Bronchial epithelial cell (primary cell): ENCODE results near the gene PSEN1. TPM values are rescaled to one million over a fixed set of nuclear protein-coding genes. Genes with fewer than 3 reads are reported as not detected.
"Not testable (repeated sequence)": the region's sequence is repeated elsewhere in the genome, so short reads cannot be mapped to it uniquely, and the experiment has no call there.

Experiments used
- DNase-seq: peaks from one replicate; pipeline ENCODE4 v3.0.0-alpha.2; 2010; ENCODE audit warnings: low read depth
- FAIRE-seq: peaks from 2 replicates; lab custom pipeline; 2011; peaks lifted over from hg19 to GRCh38; lab: Jason Lieb, UNC
- H3K27me3 ChIP-seq: 2 replicates; pipeline ENCODE4 v1.5.1; 2011; ENCODE audit warnings: low read length; ENCODE audit not compliant: control insufficient read depth, insufficient read depth
- H3K36me3 ChIP-seq: 2 replicates; pipeline ENCODE4 v1.5.1; 2011; ENCODE audit warnings: low read length; ENCODE audit not compliant: control insufficient read depth, insufficient read depth
- H3K4me3 ChIP-seq: 2 replicates; pipeline ENCODE4 v1.5.1; 2011; ENCODE audit warnings: mild to moderate bottlenecking, low read depth, low read length, control low read depth
- CTCF ChIP-seq: IDR thresholded peaks from 2 replicates; pipeline ENCODE4 v1.5.1; 2011; ENCODE audit warnings: mild to moderate bottlenecking, moderate library complexity, low read length, control low read depth, inconsistent platforms; ENCODE audit not compliant: insufficient read depth, severe bottlenecking
- total RNA-seq: library from RNA; depleted of rRNA; stranded (reverse); fragments of >200 nt; gene quantifications from 2 replicates; pipeline ENCODE4 v1.2.1, GENCODE V29; 2014

PSEN1 gene
- total RNA-seq, 1 donor from 2014 or later: 86.1 TPM

- DNase-seq (peak; percentile 65), FAIRE-seq (no peak)
- peaks cover 21% of the 10 kb centered on the region for H3K36me3 ChIP-seq
- no peaks in the 10 kb centered on the region for H3K27me3 ChIP-seq
- no peak for TF ChIP-seq CTCF
- no peak overlapping the region for H3K4me3 ChIP-seq
These were observed 30.1 kb downstream of the PSEN1 start for GRCh38 chr14:73166399-73166798.

DNA sequence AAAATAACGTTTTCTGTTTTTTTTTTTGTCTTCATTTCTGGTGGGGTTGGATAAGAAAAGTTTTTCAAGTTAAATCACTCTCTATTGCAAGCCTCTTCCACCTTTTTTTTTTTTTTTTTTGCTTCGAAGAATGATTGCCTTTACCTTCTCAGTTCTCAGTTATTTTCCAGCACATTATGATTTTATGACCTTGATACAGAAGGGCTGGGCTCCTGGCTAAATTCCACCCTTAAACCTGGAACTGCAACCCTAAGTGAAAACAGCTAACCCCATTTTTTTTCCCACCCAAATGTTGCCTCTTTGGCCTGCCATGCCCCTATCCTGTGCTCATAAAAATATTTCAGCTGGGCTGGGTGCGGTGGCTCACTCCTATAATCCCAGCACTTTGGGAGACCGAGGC is 31.4 kb downstream of the PSEN1 start:
- no peak overlapping the region for H3K4me3 ChIP-seq
- H3K27me3 ChIP-seq: no peaks in the 10 kb centered on the region
- peaks cover 21% of the 10 kb centered on the region for H3K36me3 ChIP-seq
- FAIRE-seq: no peak
- DNase-seq: no peak
- TF ChIP-seq CTCF: no peak

DNA sequence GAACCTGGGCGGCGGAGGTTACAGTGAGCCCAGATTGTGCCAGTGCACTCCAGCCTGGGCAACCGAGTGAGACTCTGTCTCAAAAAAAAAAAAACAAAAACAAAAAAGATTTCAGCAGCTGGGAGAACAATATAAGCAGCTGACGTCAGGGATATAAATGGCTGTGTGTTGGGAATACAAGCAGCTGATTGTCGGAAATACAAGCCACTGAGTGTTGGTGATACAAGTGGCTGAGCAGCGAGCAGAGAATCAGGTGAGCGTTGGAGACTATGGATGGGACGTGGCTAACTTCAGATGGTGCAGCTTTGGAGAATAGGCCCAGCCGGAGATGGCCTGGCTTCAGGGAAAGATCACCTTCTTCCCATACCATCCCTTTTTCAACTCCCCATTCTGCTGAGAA is 32.0 kb downstream of the PSEN1 start:
- no peaks in the 10 kb centered on the region for H3K27me3 ChIP-seq
- no peak for TF ChIP-seq CTCF
- no peak overlapping the region for H3K4me3 ChIP-seq
- H3K36me3 ChIP-seq: peaks cover 21% of the 10 kb centered on the region
- FAIRE-seq (no peak), DNase-seq (no peak)

- DNase-seq: no peak
- Histone ChIP-seq H3K27me3 (no peaks in the 10 kb centered on the region), H3K36me3 (peaks cover 21% of the 10 kb centered on the region), H3K4me3 (no peak overlapping the region)
- no peak for FAIRE-seq
- TF ChIP-seq CTCF: no peak
These were observed 32.4 kb downstream of the PSEN1 start for GRCh38 chr14:73168691-73169090.

DNA sequence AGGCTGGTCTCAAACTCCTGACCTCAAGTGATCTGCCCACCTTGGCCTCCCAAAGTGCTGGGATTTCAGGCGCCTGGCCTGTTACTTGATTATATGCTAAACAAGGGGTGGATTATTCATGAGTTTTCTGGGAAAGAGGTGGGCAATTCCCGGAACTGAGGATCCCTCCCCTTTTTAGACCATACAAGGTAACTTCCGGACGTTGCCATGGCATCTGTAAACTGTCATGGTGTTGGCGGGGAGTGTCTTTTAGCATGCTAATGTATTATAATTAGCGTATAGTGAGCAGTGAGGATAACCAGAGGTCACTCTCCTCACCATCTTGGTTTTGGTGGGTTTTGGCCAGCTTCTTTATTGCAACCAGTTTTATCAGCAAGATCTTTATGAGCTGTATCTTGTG is 33.5 kb downstream of the PSEN1 start:
- not testable (repeated sequence) for DNase-seq, H3K27me3 ChIP-seq, FAIRE-seq, H3K4me3 ChIP-seq
- H3K36me3 ChIP-seq: peaks cover 26% of the 10 kb centered on the region

- TF ChIP-seq CTCF: no peak
- no peak overlapping the region for H3K4me3 ChIP-seq
- no peak for DNase-seq
- H3K27me3 ChIP-seq: no peaks in the 10 kb centered on the region
- no peak for FAIRE-seq
- peaks cover 25% of the 10 kb centered on the region for H3K36me3 ChIP-seq
These were observed 34.4 kb downstream of the PSEN1 start for GRCh38 chr14:73170686-73171085.
